Lung (tissue), 12 donors: ENCODE data around the gene ARRDC1. TPM values are rescaled to one million over a fixed set of nuclear protein-coding genes. Genes with fewer than 3 reads are reported as not detected.

Source experiments
- ATAC-seq: fragments of 200-7000 bp; cut with Tn5 transposase; one replicate; pipeline ENCODE4 v1.9.1; 2020; ENCODE audit warnings: moderate number of reproducible peaks; ENCODE audit not compliant: insufficient read depth, low FRiP score
- DNase-seq, 3 donors: peaks; one replicate each; pipeline ENCODE4 v3.0.0-alpha.2; 2013 to 2017
- H3K27ac ChIP-seq, 2 donors: one replicate each; pipeline ENCODE4 v1.5.1; 2013; ENCODE audit warnings: mild to moderate bottlenecking in 2 of 2, moderate library complexity in 2 of 2, control low read depth in 1 of 2, inconsistent platforms in 1 of 2, low read depth in 1 of 2, low read length in 1 of 2
- H3K27me3 ChIP-seq, 3 donors: one replicate each; pipeline ENCODE4 v1.5.1; 2013; ENCODE audit warnings: low read length in 2 of 3; ENCODE audit not compliant: control insufficient read depth in 3 of 3, insufficient read depth in 3 of 3
- H3K36me3 ChIP-seq, 4 donors: one replicate each; pipeline ENCODE4 v1.5.1; 2013; ENCODE audit warnings: low read length in 4 of 4, mild to moderate bottlenecking in 1 of 4, moderate library complexity in 1 of 4; ENCODE audit not compliant: control insufficient read depth in 4 of 4, insufficient read depth in 4 of 4
- H3K4me1 ChIP-seq, 5 donors: one replicate each; pipeline ENCODE4 v1.5.1; 2013; ENCODE audit warnings: low read length in 5 of 5, mild to moderate bottlenecking in 2 of 5, moderate library complexity in 1 of 5; ENCODE audit not compliant: control insufficient read depth in 5 of 5, insufficient read depth in 5 of 5
- H3K4me3 ChIP-seq: one replicate; pipeline ENCODE4 v1.5.1; 2013; ENCODE audit warnings: mild to moderate bottlenecking, control low read depth, moderate library complexity
- H3K9ac ChIP-seq, 2 donors: one replicate each; pipeline ENCODE4 v1.5.1; 2013; ENCODE audit warnings: low read length in 2 of 2, control low read depth in 1 of 2; ENCODE audit not compliant: insufficient read depth in 1 of 2
- H3K9me3 ChIP-seq, 4 donors: one replicate each; pipeline ENCODE4 v1.5.1; 2013; ENCODE audit warnings: low read length in 3 of 4, mild to moderate bottlenecking in 1 of 4, moderate library complexity in 1 of 4; ENCODE audit not compliant: control insufficient read depth in 4 of 4, insufficient read depth in 3 of 4
- CTCF ChIP-seq: IDR thresholded peaks from 2 replicates; pipeline ENCODE4 v1.5.1; 2012; ENCODE audit warnings: mild to moderate bottlenecking; ENCODE audit errors: control extremely low read depth, extremely low read depth
- WGBS, 2 donors: extraction: QIAGEN DNeasy Blood & Tissue Kit; methylation state at CpG; one replicate each; pipeline ENCODE4 v1.1.7; 2013; 5-methylcytosine and 5-hydroxymethylcytosine counted together
- polyA plus RNA-seq, 2 donors: library from polyadenylated mRNA; stranded (reverse); fragments of 200-250 nt; gene quantifications; one replicate each; pipeline ENCODE4 v1.2.1, GENCODE V29; 2013
- total RNA-seq, 2 donors: library from RNA; depleted of rRNA in 1 of 2; stranded (reverse); fragments of >200 nt in 1 of 2; gene quantifications; one replicate each; pipeline ENCODE4 v1.2.1, GENCODE V29; 2014 to 2021
- donor health status: control.
- donor health status: control.
- donor health status: Bipolar disorder and iron deficiency.
- donor health status: healthy.
- donor health status: DM: yes; HTN: yes; CAD: no.

ARRDC1 gene
- total and polyA plus RNA-seq, 4 donors = 57.4 to 137 (median 94.6) TPM

GRCh38 chr9:137582286-137582860, 23.1 kb upstream of the ARRDC1 start:
- 87 to 88% methylated on average over 20 of the region's 20 CpGs for WGBS, 2 donors

DNA sequence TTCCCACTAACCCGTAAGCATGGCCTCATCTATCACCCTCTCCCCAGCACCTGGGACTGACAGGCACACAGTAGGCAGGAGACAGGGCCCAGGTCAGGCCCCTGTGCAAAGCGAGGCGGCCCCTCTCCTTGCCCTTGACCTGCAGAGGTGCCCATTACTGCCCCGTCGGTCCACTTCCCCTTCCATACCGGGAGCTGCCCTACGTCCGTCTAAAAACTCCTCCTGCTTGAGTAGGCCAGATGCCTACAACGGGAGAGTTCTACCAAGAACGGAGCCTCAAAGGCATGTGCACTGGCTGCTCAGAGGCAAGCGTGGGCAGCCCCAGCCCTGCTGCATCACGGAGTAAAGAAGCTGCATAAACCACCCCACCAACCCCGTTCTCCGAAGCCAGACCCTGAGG, 22.1 kb upstream of the ARRDC1 start:
- WGBS, 2 donors = 90 to 91% methylated on average over 14 of the region's 14 CpGs
- no peak for TF ChIP-seq CTCF

More at GRCh38 chr9:137582286-137582860, 23.1 kb upstream of the ARRDC1 start:
- DNase-seq (no peak), ATAC-seq (no peak)
- Histone ChIP-seq H3K9me3 (no peaks in the 10 kb centered on the region), H3K4me3 (no peak overlapping the region), H3K4me1 (peaks cover 5 to 9% (median 5%) of the 10 kb centered on the region in 5 donors), H3K27ac (no peak overlapping the region), H3K36me3 (peaks cover 0 to 38% (median 18%) of the 10 kb centered on the region in 4 donors), H3K27me3 (no peaks in the 10 kb centered on the region), H3K9ac (no peak overlapping the region)
- TF ChIP-seq CTCF = no peak

GRCh38 chr9:137583957-137584356, 21.5 kb upstream of the ARRDC1 start:
- WGBS, 2 donors = 85 to 90% methylated on average over 8 of the region's 8 CpGs

More for the DNA sequence above, 22.1 kb upstream of the ARRDC1 start:
- no peaks in the 10 kb centered on the region for H3K27me3 ChIP-seq
- H3K36me3 ChIP-seq = peaks cover 0 to 43% (median 21%) of the 10 kb centered on the region in 4 donors
- no peak overlapping the region for H3K9ac ChIP-seq
- H3K4me3 ChIP-seq = no peak overlapping the region
- H3K27ac ChIP-seq = no peak overlapping the region
- H3K9me3 ChIP-seq = no peaks in the 10 kb centered on the region
- H3K4me1 ChIP-seq = peaks cover 0 to 4% (median 0%) of the 10 kb centered on the region in 5 donors
- ATAC-seq (no peak), DNase-seq (no peak)

More at GRCh38 chr9:137583957-137584356, 21.5 kb upstream of the ARRDC1 start:
- DNase-seq (no peak), ATAC-seq (no peak)
- Histone ChIP-seq H3K4me3 (no peak overlapping the region), H3K4me1 (peaks cover 0 to 4% (median under 1%) of the 10 kb centered on the region in 5 donors), H3K9me3 (no peaks in the 10 kb centered on the region), H3K9ac (no peak overlapping the region), H3K27ac (no peak overlapping the region), H3K27me3 (no peaks in the 10 kb centered on the region), H3K36me3 (peaks cover 0 to 44% (median 22%) of the 10 kb centered on the region in 4 donors)
- TF ChIP-seq CTCF = no peak
